PFSK-1 (cell line): Measurements from ENCODE around the gene RAMACL.

Source experiments
- FOXP2 ChIP-seq: optimal IDR thresholded peaks from 2 replicates; pipeline ENCODE3; 2011; ENCODE audit warnings: borderline replicate concordance, control low read depth, inconsistent platforms; ENCODE audit not compliant: insufficient read depth; ENCODE audit errors: extremely low read length, extremely low read depth
- POLR2AphosphoS5 ChIP-seq: IDR thresholded peaks from 2 replicates; pipeline ENCODE4 v1.6.1; 2012; ENCODE audit warnings: low read depth, mild to moderate bottlenecking, control low read depth, low read length, moderate library complexity
- REST ChIP-seq, 2 experiments: IDR thresholded peaks; 2 replicates each; pipeline versions ENCODE4 v1.6.1 to v1.8.0; 2011 to 2012; ENCODE audit warnings: low read depth in 2 of 2, low read length in 2 of 2, control low read depth in 1 of 2, inconsistent platforms in 1 of 2, mild to moderate bottlenecking in 1 of 2, moderate library complexity in 1 of 2; ENCODE audit not compliant: insufficient read depth in 1 of 2
- SIN3A ChIP-seq: IDR thresholded peaks from 2 replicates; pipeline ENCODE4 v1.6.1; 2012; ENCODE audit warnings: mild to moderate bottlenecking, low read length, moderate library complexity, borderline replicate concordance; ENCODE audit not compliant: insufficient read depth
- TAF1 ChIP-seq: IDR thresholded peaks from 2 replicates; pipeline ENCODE4 v1.6.1; 2012; ENCODE audit warnings: low read length, control low read depth, borderline replicate concordance; ENCODE audit not compliant: insufficient read depth

- TF ChIP-seq REST (IDR thresholded peaks at IDR 0.05; ENCODE audit: insufficient read depth in 1 of 2, low read depth in 2 of 2, low read length in 2 of 2) (no peak), POLR2AphosphoS5 (no peak), TAF1 (no peak), SIN3A (no peak), FOXP2 (no peak)
Observed at GRCh38 chr6:166561771-166562359, 24.6 kb downstream of the RAMACL start.
